GM12878 (cell line): ENCODE data around the gene TARBP1. TPM values are rescaled to one million over a fixed set of nuclear protein-coding genes. Genes with fewer than 3 reads are reported as not detected.

Experiments
- ATAC-seq: fragments of 200-7000 bp; cut with Tn5 transposase; 3 replicates; pipeline ENCODE4 v1.9.1; 2020; ENCODE audit warnings: mild to moderate bottlenecking, moderate library complexity
- BruUV-seq: library from RNA; stranded (reverse); fragments of 400-500 nt; replicated peaks from 2 replicates; lab custom pipeline; 2021; lab: Mats Ljungman, UMichigan
- CTCF ChIA-PET: fragments of 300-600 bp; sonication (Branson Sonifier 250); formaldehyde crosslinking; extraction: SDS; loops from one replicate; lab custom pipeline; 2021; ENCODE audit warnings: inconsistent platforms; lab: Yijun Ruan, JAX
- POLR2A ChIA-PET: fragments of 350-600 bp; formaldehyde crosslinking; extraction: SDS; loops from one replicate; lab custom pipeline; 2021; ENCODE audit warnings: inconsistent platforms; lab: Charles Lee
- RAD21 ChIA-PET: fragments of 300-600 bp; sonication (Branson Sonifier 250); formaldehyde crosslinking; loops from one replicate; lab custom pipeline; 2023; ENCODE audit warnings: antibody characterized with exemption; ENCODE audit not compliant: unreplicated experiment; lab: Charles Lee
- SMC1A ChIA-PET: fragments of 300-600 bp; sonication (Branson Sonifier 250); formaldehyde crosslinking; loops from one replicate; lab custom pipeline; 2023; ENCODE audit not compliant: unreplicated experiment, uncharacterized antibody; lab: Charles Lee
- DNase-seq: peaks from one replicate; pipeline ENCODE4 v3.0.0-alpha.2; 2011; ENCODE audit warnings: low read depth, low spot score
- FAIRE-seq: peaks from 3 replicates; lab custom pipeline; 2011; peaks lifted over from hg19 to GRCh38; lab: Jason Lieb, UNC
- H2AFZ ChIP-seq: 2 replicates; pipeline ENCODE4 v1.6.0; 2011; ENCODE audit warnings: low read depth, low read length, control low read depth; ENCODE audit not compliant: control insufficient read depth
- H3K27ac ChIP-seq: 2 replicates; pipeline ENCODE4 v1.5.1; 2011; ENCODE audit warnings: control low read depth; ENCODE audit not compliant: control insufficient read depth, insufficient read depth
- H3K27me3 ChIP-seq, 2 experiments: replicated peaks in 1 of 2; 2 replicates each; pipeline versions ENCODE4 v1.6.0 to v1.6.1; 2011; ENCODE audit warnings: low read length in 1 of 2; ENCODE audit not compliant: control insufficient read depth in 2 of 2, insufficient read depth in 2 of 2
- H3K36me3 ChIP-seq, 2 experiments: 2 replicates each; pipeline ENCODE4 v1.5.1; 2011; ENCODE audit warnings: low read length in 1 of 2; ENCODE audit not compliant: control insufficient read depth in 2 of 2, insufficient read depth in 2 of 2
- H3K4me1 ChIP-seq: 2 replicates; pipeline ENCODE4 v1.6.1; 2011; ENCODE audit warnings: mild to moderate bottlenecking, low read length, moderate library complexity, mixed read lengths; ENCODE audit not compliant: control insufficient read depth, insufficient read depth
- H3K4me2 ChIP-seq: 2 replicates; pipeline ENCODE4 v1.6.0; 2011; ENCODE audit warnings: control low read depth; ENCODE audit not compliant: control insufficient read depth, insufficient read depth
- H3K4me3 ChIP-seq: fragments of 200-600 bp; sonication (generic); 2 replicates; pipeline ENCODE4 v1.5.1; 2016
- H3K79me2 ChIP-seq: 2 replicates; pipeline ENCODE4 v1.6.0; 2011; ENCODE audit warnings: low read length; ENCODE audit not compliant: control insufficient read depth, insufficient read depth
- H3K9ac ChIP-seq: 2 replicates; pipeline ENCODE4 v1.8.0; 2011; ENCODE audit warnings: low read length, control low read depth, mixed read lengths; ENCODE audit not compliant: control insufficient read depth, insufficient read depth
- H3K9me3 ChIP-seq: replicated peaks from 3 replicates; pipeline ENCODE4 v1.5.1; 2011; ENCODE audit warnings: mild to moderate bottlenecking, low read length; ENCODE audit not compliant: control insufficient read depth, insufficient read depth
- H4K20me1 ChIP-seq: 2 replicates; pipeline ENCODE4 v1.6.0; 2011; ENCODE audit not compliant: control insufficient read depth, insufficient read depth
- ATF2 ChIP-seq: IDR thresholded peaks from 2 replicates; pipeline ENCODE4 v1.6.1; 2012; ENCODE audit warnings: low read length, inconsistent platforms
- BCL11A ChIP-seq: IDR thresholded peaks from 2 replicates; pipeline ENCODE4 v1.6.1; 2011; ENCODE audit warnings: low read depth, low read length
- BRCA1 ChIP-seq: IDR thresholded peaks from 2 replicates; pipeline ENCODE4 v1.6.1; 2011; ENCODE audit warnings: low read depth, low read length, improper control_type of control experiment
- CBX3 ChIP-seq: fragments of 200-600 bp; sonication (generic); IDR thresholded peaks from 2 replicates; pipeline ENCODE4 v1.6.1; 2016; ENCODE audit warnings: low read depth, borderline replicate concordance
- E2F4 ChIP-seq: IDR thresholded peaks from 2 replicates; pipeline ENCODE4 v1.6.1; 2012; ENCODE audit warnings: low read depth, low read length, improper control_type of control experiment
- EP300 ChIP-seq, 2 experiments: fragments of 150-350 bp in 1 of 2; IDR thresholded peaks; 2 replicates each; pipeline ENCODE4 v1.6.1; 2011 to 2012; ENCODE audit warnings: low read depth in 2 of 2, low read length in 2 of 2, borderline replicate concordance in 1 of 2, improper control_type of control experiment in 1 of 2, inconsistent platforms in 1 of 2; ENCODE audit not compliant: control insufficient read depth in 1 of 2
- EZH2 ChIP-seq: IDR thresholded peaks from 2 replicates; pipeline ENCODE4 v1.6.1; 2012; ENCODE audit warnings: low read depth, mild to moderate bottlenecking, control low read depth, inconsistent platforms, low read length, borderline replicate concordance; ENCODE audit not compliant: control insufficient read depth
- NFIC ChIP-seq: IDR thresholded peaks from 2 replicates; pipeline ENCODE4 v1.6.1; 2012; ENCODE audit warnings: low read depth, mild to moderate bottlenecking, inconsistent platforms, low read length, moderate library complexity
- NFXL1 ChIP-seq: fragments of 450-650 bp; IDR thresholded peaks from 2 replicates; pipeline ENCODE4 v1.6.1; 2017; ENCODE audit warnings: antibody characterized with exemption, mild to moderate bottlenecking, borderline replicate concordance
- POU2F2 ChIP-seq: IDR thresholded peaks from 3 replicates; pipeline ENCODE4 v1.6.1; 2011; ENCODE audit warnings: low read depth, mild to moderate bottlenecking, low read length, borderline replicate concordance
- RBBP5 ChIP-seq: fragments of 200-600 bp; sonication (generic); conservative IDR thresholded peaks from 2 replicates; pipeline ENCODE4 v1.6.1; 2016
- SRF ChIP-seq, 2 experiments: IDR thresholded peaks; 2 replicates each; pipeline ENCODE4 v1.6.1; 2011; ENCODE audit warnings: low read depth in 2 of 2, low read length in 2 of 2, mild to moderate bottlenecking in 1 of 2, moderate library complexity in 1 of 2
- SUPT20H ChIP-seq: IDR thresholded peaks from 2 replicates; pipeline ENCODE4 v1.6.1; 2011; ENCODE audit warnings: low read depth, mild to moderate bottlenecking, low read length, moderate library complexity, borderline replicate concordance; ENCODE audit not compliant: control insufficient read depth
- TAF1 ChIP-seq: IDR thresholded peaks from 2 replicates; pipeline ENCODE4 v1.6.1; 2011; ENCODE audit warnings: mild to moderate bottlenecking, low read depth, low read length, borderline replicate concordance
- ZNF24 ChIP-seq: fragments of 450-650 bp; IDR thresholded peaks from 2 replicates; pipeline ENCODE4 v1.6.1; 2017; ENCODE audit warnings: antibody characterized with exemption, mild to moderate bottlenecking
- WGBS: methylation state at CpG from one replicate; pipeline ENCODE4 v1.1.6; 2016; ENCODE audit warnings: low lambda C conversion rate; ENCODE audit not compliant: insufficient replicate concordance, insufficient coverage; ENCODE audit errors: missing lambda C conversion rate; 5-methylcytosine and 5-hydroxymethylcytosine counted together
- in situ Hi-C: fragments of 300-500 bp; cut with MboI; formaldehyde crosslinking; loops from 9 replicates; pipeline ENCODE4 v1.14.3; 2018; ENCODE audit warnings: mixed read lengths
- intact Hi-C: fragments of 100-400 bp; cut with micrococcal nuclease; formaldehyde crosslinking; loops from one replicate; pipeline ENCODE4 v1.14.2; 2022; ENCODE audit not compliant: unreplicated experiment
- polyA plus RNA-seq, 11 experiments: library from polyadenylated mRNA; depleted of rRNA in 4 of 11; unstranded in 6 of 11; stranded (reverse) in 5 of 11; fragments of >200 nt; fragmentation: Nextera tagmentation in 4 of 11; fragmentation: Illumina TruSeq in 1 of 11; extraction: Ambion mirVana in 4 of 11; extraction: Trizol in 1 of 11; gene quantifications; 1 replicate in 1 of 11; 2 replicates in 10 of 11; pipeline versions ENCODE4 v1.2.1 to v1.2.3, GENCODE V29; 2011 to 2016; ENCODE audit warnings: inconsistent platforms in 2 of 11, missing spikeins in 2 of 11, low read depth in 1 of 11
- total RNA-seq, 4 experiments: library from RNA; depleted of rRNA in 3 of 4; stranded (reverse); fragments of >200 nt in 3 of 4; fragmentation: Illumina TruSeq in 1 of 4; extraction: Trizol in 1 of 4; gene quantifications; 2 replicates each; pipeline versions ENCODE4 v1.2.1 to v1.2.3, GENCODE V29; 2013 to 2021
- TF ChIP-seq, protein P1 (sequence below): IDR thresholded peaks from 2 replicates; pipeline ENCODE4 v1.6.1; 2011; ENCODE audit warnings: borderline replicate concordance, low read depth, mild to moderate bottlenecking, moderate library complexity, low read length; ENCODE audit not compliant: insufficient read depth, poor library complexity, severe bottlenecking
- TF ChIP-seq, protein P2 (sequence below): fragments of 450-650 bp; formaldehyde crosslinking; IDR thresholded peaks from 2 replicates; pipeline ENCODE4 v1.5.0; 2022; ENCODE audit warnings: mild to moderate bottlenecking, missing genetic modification characterization

The TARBP1 gene
- total and polyA plus RNA-seq, 10 of the 15 experiments (the other 5 are each of a cell fraction or from before 2014, with no cell fraction given) = 10.8 to 94.4 (median 35.3) TPM

- TF ChIP-seq ZNF24 = no peak
- TF ChIP-seq BCL11A = no peak
- no peak for TF ChIP-seq SUPT20H
- no peak for TF ChIP-seq BRCA1
- TF ChIP-seq NFXL1 = no peak
- TF ChIP-seq SRF (IDR thresholded peaks at IDR 0.05; ENCODE audit: low read depth in 2 of 2, low read length in 2 of 2) = no peak
- no peak for TF ChIP-seq E2F4
- TF ChIP-seq, protein P1, sequence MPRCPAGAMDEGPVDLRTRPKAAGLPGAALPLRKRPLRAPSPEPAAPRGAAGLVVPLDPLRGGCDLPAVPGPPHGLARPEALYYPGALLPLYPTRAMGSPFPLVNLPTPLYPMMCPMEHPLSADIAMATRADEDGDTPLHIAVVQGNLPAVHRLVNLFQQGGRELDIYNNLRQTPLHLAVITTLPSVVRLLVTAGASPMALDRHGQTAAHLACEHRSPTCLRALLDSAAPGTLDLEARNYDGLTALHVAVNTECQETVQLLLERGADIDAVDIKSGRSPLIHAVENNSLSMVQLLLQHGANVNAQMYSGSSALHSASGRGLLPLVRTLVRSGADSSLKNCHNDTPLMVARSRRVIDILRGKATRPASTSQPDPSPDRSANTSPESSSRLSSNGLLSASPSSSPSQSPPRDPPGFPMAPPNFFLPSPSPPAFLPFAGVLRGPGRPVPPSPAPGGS = no peak
- no peak for TF ChIP-seq ATF2
Measured at GRCh38 chr1:234435620-234436019, 43.4 kb downstream of the TARBP1 start (continued).

- intact Hi-C loops = no loop called here
- H3K9me3 ChIP-seq = no peaks in the 10 kb centered on the region
- H4K20me1 ChIP-seq = no peaks in the 10 kb centered on the region
- no peak overlapping the region for H3K9ac ChIP-seq
- 91% methylated on average over 2 of the region's 2 CpGs for WGBS
- SMC1A ChIA-PET = no interaction called here
- H3K4me2 ChIP-seq = no peak overlapping the region
- RAD21 ChIA-PET = no interaction called here
- no peak overlapping the region for H2AFZ ChIP-seq
- H3K4me1 ChIP-seq = peaks cover 7% of the 10 kb centered on the region
- H3K36me3 ChIP-seq = peaks cover 7 to 24% of the 10 kb centered on the region in 2 experiments; a peak in 3 of 4 replicates
- no peak overlapping the region for H3K27ac ChIP-seq
- DNase-seq (no peak), FAIRE-seq (no peak), ATAC-seq (no peak)
- H3K79me2 ChIP-seq = no peaks in the 10 kb centered on the region; the same call in 1 of the 2 replicates
- no TSS peak for BruUV-seq
- POLR2A ChIA-PET = no interaction called here
- CTCF ChIA-PET = interaction anchor here (0.9 kb wide), 1 partner anchor 19 kb away, joined by 3 read pairs; no protein-coding TSS in a partner anchor
- H3K4me3 ChIP-seq = no peak overlapping the region
- H3K27me3 ChIP-seq = no peaks in the 10 kb centered on the region
- in situ Hi-C loops = no loop called here
- no peak for TF ChIP-seq NFIC
- no peak for TF ChIP-seq TAF1
- TF ChIP-seq RBBP5 = no peak
- TF ChIP-seq EZH2 = no peak
- TF ChIP-seq, protein P2, sequence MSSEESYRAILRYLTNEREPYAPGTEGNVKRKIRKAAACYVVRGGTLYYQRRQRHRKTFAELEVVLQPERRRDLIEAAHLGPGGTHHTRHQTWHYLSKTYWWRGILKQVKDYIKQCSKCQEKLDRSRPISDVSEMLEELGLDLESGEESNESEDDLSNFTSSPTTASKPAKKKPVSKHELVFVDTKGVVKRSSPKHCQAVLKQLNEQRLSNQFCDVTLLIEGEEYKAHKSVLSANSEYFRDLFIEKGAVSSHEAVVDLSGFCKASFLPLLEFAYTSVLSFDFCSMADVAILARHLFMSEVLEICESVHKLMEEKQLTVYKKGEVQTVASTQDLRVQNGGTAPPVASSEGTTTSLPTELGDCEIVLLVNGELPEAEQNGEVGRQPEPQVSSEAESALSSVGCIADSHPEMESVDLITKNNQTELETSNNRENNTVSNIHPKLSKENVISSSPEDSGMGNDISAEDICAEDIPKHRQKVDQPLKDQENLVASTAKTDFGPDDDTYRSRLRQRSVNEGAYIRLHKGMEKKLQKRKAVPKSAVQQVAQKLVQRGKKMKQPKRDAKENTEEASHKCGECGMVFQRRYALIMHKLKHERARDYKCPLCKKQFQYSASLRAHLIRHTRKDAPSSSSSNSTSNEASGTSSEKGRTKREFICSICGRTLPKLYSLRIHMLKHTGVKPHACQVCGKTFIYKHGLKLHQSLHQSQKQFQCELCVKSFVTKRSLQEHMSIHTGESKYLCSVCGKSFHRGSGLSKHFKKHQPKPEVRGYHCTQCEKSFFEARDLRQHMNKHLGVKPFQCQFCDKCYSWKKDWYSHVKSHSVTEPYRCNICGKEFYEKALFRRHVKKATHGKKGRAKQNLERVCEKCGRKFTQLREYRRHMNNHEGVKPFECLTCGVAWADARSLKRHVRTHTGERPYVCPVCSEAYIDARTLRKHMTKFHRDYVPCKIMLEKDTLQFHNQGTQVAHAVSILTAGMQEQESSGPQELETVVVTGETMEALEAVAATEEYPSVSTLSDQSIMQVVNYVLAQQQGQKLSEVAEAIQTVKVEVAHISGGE = no peak
- TF ChIP-seq EP300 (IDR thresholded peaks at IDR 0.05; ENCODE audit: borderline replicate concordance in 1 of 2, control insufficient read depth in 1 of 2, low read depth in 2 of 2, low read length in 2 of 2) = no peak
- TF ChIP-seq CBX3 = no peak
- TF ChIP-seq POU2F2 = no peak
Measured at GRCh38 chr1:234434706-234435105, 44.3 kb downstream of the TARBP1 start.
